Trophoblast cell (in vitro differentiated cells and primary cell): ENCODE results near the gene OR4X2.

Experiments used
- DNase-seq, 2 donors: peaks; one replicate each; pipeline ENCODE4 v3.0.0-alpha.2; 2016
- H2AFZ ChIP-seq: 2 replicates; pipeline ENCODE4 v1.6.1; 2013; ENCODE audit warnings: low read length, moderate library complexity, mild to moderate bottlenecking; ENCODE audit not compliant: insufficient read depth, poor library complexity
- H2AK5ac ChIP-seq: 2 replicates; pipeline ENCODE4 v1.6.1; 2013; ENCODE audit warnings: mild to moderate bottlenecking, low read length
- H2BK120ac ChIP-seq: 2 replicates; pipeline ENCODE4 v1.6.1; 2013; ENCODE audit warnings: low read length, mild to moderate bottlenecking, moderate library complexity; ENCODE audit not compliant: insufficient read depth, poor library complexity
- H2BK12ac ChIP-seq: 2 replicates; pipeline ENCODE4 v1.6.1; 2013; ENCODE audit warnings: mild to moderate bottlenecking, low read length, moderate library complexity
- H2BK5ac ChIP-seq: 2 replicates; pipeline ENCODE4 v1.6.1; 2013; ENCODE audit warnings: low read length, low read depth, moderate library complexity, mild to moderate bottlenecking; ENCODE audit not compliant: poor library complexity
- H3K14ac ChIP-seq: 2 replicates; pipeline ENCODE4 v1.6.1; 2013; ENCODE audit warnings: mild to moderate bottlenecking, low read length
- H3K18ac ChIP-seq: 2 replicates; pipeline ENCODE4 v1.6.1; 2013; ENCODE audit warnings: mild to moderate bottlenecking, low read length
- H3K23ac ChIP-seq: 2 replicates; pipeline ENCODE4 v1.6.1; 2013; ENCODE audit warnings: low read length
- H3K27ac ChIP-seq: 2 replicates; pipeline ENCODE4 v1.5.1; 2013; ENCODE audit warnings: low read depth, mild to moderate bottlenecking, inconsistent platforms, low read length, moderate library complexity
- H3K27me3 ChIP-seq: 2 replicates; pipeline ENCODE4 v1.6.1; 2013; ENCODE audit warnings: inconsistent platforms, mild to moderate bottlenecking, low read length, moderate library complexity; ENCODE audit not compliant: insufficient read depth
- H3K36me3 ChIP-seq, 2 experiments: 1 replicate in 1 of 2; 2 replicates in 1 of 2; pipeline ENCODE4 v1.6.1; 2013; ENCODE audit warnings: low read length in 2 of 2, mild to moderate bottlenecking in 2 of 2, moderate library complexity in 1 of 2; ENCODE audit not compliant: insufficient read depth in 2 of 2, control insufficient read depth in 1 of 2
- H3K4ac ChIP-seq: 2 replicates; pipeline ENCODE4 v1.6.1; 2013; ENCODE audit warnings: low read depth, mild to moderate bottlenecking, low read length, moderate library complexity
- H3K4me1 ChIP-seq, 2 experiments: 1 replicate in 1 of 2; 2 replicates in 1 of 2; pipeline ENCODE4 v1.6.1; 2013; ENCODE audit warnings: low read length in 2 of 2, mild to moderate bottlenecking in 2 of 2, moderate library complexity in 1 of 2; ENCODE audit not compliant: insufficient read depth in 2 of 2, control insufficient read depth in 1 of 2
- H3K4me2 ChIP-seq: 2 replicates; pipeline ENCODE4 v1.6.1; 2013; ENCODE audit warnings: inconsistent platforms, mild to moderate bottlenecking, low read length, moderate library complexity
- H3K4me3 ChIP-seq: 2 replicates; pipeline ENCODE4 v1.5.1; 2013; ENCODE audit warnings: mild to moderate bottlenecking, low read depth, low read length, inconsistent platforms
- H3K79me1 ChIP-seq: one replicate; pipeline ENCODE4 v1.6.1; 2013; ENCODE audit warnings: low read length
- H3K79me2 ChIP-seq: 2 replicates; pipeline ENCODE4 v1.6.1; 2013; ENCODE audit warnings: low read length, mild to moderate bottlenecking; ENCODE audit not compliant: control insufficient read depth, insufficient read depth, poor library complexity
- H3K9ac ChIP-seq: 2 replicates; pipeline ENCODE4 v1.6.1; 2013; ENCODE audit warnings: mild to moderate bottlenecking, low read length
- H3K9me3 ChIP-seq: 2 replicates; pipeline ENCODE4 v1.6.1; 2013; ENCODE audit warnings: low read depth, mild to moderate bottlenecking, control low read depth, inconsistent platforms, low read length; ENCODE audit not compliant: insufficient read depth
- H4K12ac ChIP-seq: 2 replicates; pipeline ENCODE4 v1.6.1; 2013; ENCODE audit warnings: low read depth, mild to moderate bottlenecking, low read length, moderate library complexity
- H4K8ac ChIP-seq: 2 replicates; pipeline ENCODE4 v1.6.1; 2013; ENCODE audit warnings: low read depth, mild to moderate bottlenecking, low read length, moderate library complexity
- H4K91ac ChIP-seq: one replicate; pipeline ENCODE4 v1.6.1; 2013; ENCODE audit warnings: low read depth, mild to moderate bottlenecking, low read length, moderate library complexity
- WGBS: extraction: QIAGEN DNeasy Blood & Tissue Kit; methylation state at CpG from one replicate; pipeline ENCODE4 v1.1.7; 2013; ENCODE audit warnings: missing lambda C conversion rate; ENCODE audit not compliant: insufficient read length, insufficient coverage; ENCODE audit errors: extremely low coverage; 5-methylcytosine and 5-hydroxymethylcytosine counted together

Gene OR4X2

GRCh38 chr11:48248902-48249301 is 4.0 kb downstream of the OR4X2 start:
- Histone ChIP-seq H3K4me1 (no peaks in the 10 kb centered on the region), H3K4me3 (no peak overlapping the region), H3K14ac (no peak overlapping the region), H3K27me3 (no peaks in the 10 kb centered on the region), H3K27ac (no peak overlapping the region), H2BK12ac (no peak overlapping the region), H3K4me2 (no peak overlapping the region), H3K9me3 (peaks cover 7% of the 10 kb centered on the region), H3K9ac (no peak overlapping the region), H3K79me1 (no peaks in the 10 kb centered on the region), H3K18ac (no peak overlapping the region), H4K91ac (no peak overlapping the region), H2AK5ac (no peak overlapping the region), H2BK5ac (no peak overlapping the region), H2AFZ (no peak overlapping the region), H4K8ac (no peak overlapping the region), H3K79me2 (no peaks in the 10 kb centered on the region), H3K23ac (no peak overlapping the region), H4K12ac (no peak overlapping the region), H3K36me3 (no peaks in the 10 kb centered on the region), H3K4ac (no peak overlapping the region), H2BK120ac (no peak overlapping the region)
- DNase-seq: no peak
- WGBS: no CpG with 5 or more reads among the region's 1 CpG

- H4K91ac ChIP-seq: no peak overlapping the region
- DNase-seq: no peak
- H3K27me3 ChIP-seq: peaks cover 2% of the 10 kb centered on the region
- H3K79me1 ChIP-seq: no peaks in the 10 kb centered on the region
- H3K36me3 ChIP-seq: no peaks in the 10 kb centered on the region
- H3K4me3 ChIP-seq: no peak overlapping the region
- no peak overlapping the region for H3K9ac ChIP-seq
- H4K12ac ChIP-seq: no peak overlapping the region
- H3K18ac ChIP-seq: no peak overlapping the region
- no peak overlapping the region for H3K27ac ChIP-seq
- no peak overlapping the region for H3K4me2 ChIP-seq
- no peak overlapping the region for H3K23ac ChIP-seq
- no peak overlapping the region for H4K8ac ChIP-seq
- no peaks in the 10 kb centered on the region for H3K4me1 ChIP-seq
- H2BK12ac ChIP-seq: no peak overlapping the region
- no peak overlapping the region for H2BK5ac ChIP-seq
- no CpG with 5 or more reads among the region's 2 CpGs for WGBS
- no peaks in the 10 kb centered on the region for H3K79me2 ChIP-seq
- no peak overlapping the region for H2BK120ac ChIP-seq
- peaks cover 13% of the 10 kb centered on the region for H3K9me3 ChIP-seq
- H3K4ac ChIP-seq: no peak overlapping the region
- H3K14ac ChIP-seq: no peak overlapping the region
- no peak overlapping the region for H2AK5ac ChIP-seq
- no peak overlapping the region for H2AFZ ChIP-seq
Measured at GRCh38 chr11:48261600-48261999, 16.7 kb downstream of the OR4X2 start.

- no peak for DNase-seq
- no peak within 1 kb of the TSS for H3K27ac ChIP-seq
- H3K4me1 ChIP-seq: no peaks in the 10 kb centered on the region
- H3K14ac ChIP-seq: no peak within 1 kb of the TSS
- H4K91ac ChIP-seq: no peak within 1 kb of the TSS
- H3K79me1 ChIP-seq: no peaks in the 10 kb centered on the region
- H2BK12ac ChIP-seq: no peak within 1 kb of the TSS
- no peak within 1 kb of the TSS for H2AFZ ChIP-seq
- H2AK5ac ChIP-seq: no peak within 1 kb of the TSS
- no peak within 1 kb of the TSS for H4K8ac ChIP-seq
- no peak within 1 kb of the TSS for H4K12ac ChIP-seq
- H3K23ac ChIP-seq: no peak within 1 kb of the TSS
- H3K4ac ChIP-seq: no peak within 1 kb of the TSS
- no peak within 1 kb of the TSS for H3K4me3 ChIP-seq
- no peaks in the 10 kb centered on the region for H3K27me3 ChIP-seq
- H2BK120ac ChIP-seq: no peak within 1 kb of the TSS
- no peak within 1 kb of the TSS for H3K9ac ChIP-seq
- H3K9me3 ChIP-seq: peaks cover 14% of the 10 kb centered on the region
- no peaks in the 10 kb centered on the region for H3K36me3 ChIP-seq
- H3K18ac ChIP-seq: no peak within 1 kb of the TSS
- H3K79me2 ChIP-seq: no peaks in the 10 kb centered on the region
- H2BK5ac ChIP-seq: no peak within 1 kb of the TSS
- WGBS: no CpG with 5 or more reads among the region's 3 CpGs
- H3K4me2 ChIP-seq: no peak within 1 kb of the TSS
Measured at GRCh38 chr11:48263423-48263911, 18.6 kb downstream of the OR4X2 start, which contains the start of gene OR4X1. Gene OR4X1 (plus strand): TSS chr11:48263861. CDS start chr11:48263861, 0 bp downstream.

GRCh38 chr11:48270621-48271020 is 25.7 kb downstream of the OR4X2 start:
- no peak overlapping the region for H3K4me2 ChIP-seq
- no peak overlapping the region for H4K91ac ChIP-seq
- H3K27me3 ChIP-seq: no peaks in the 10 kb centered on the region
- no peaks in the 10 kb centered on the region for H3K79me2 ChIP-seq
- no peak overlapping the region for H2BK12ac ChIP-seq
- no peak overlapping the region for H4K8ac ChIP-seq
- no peak overlapping the region for H2AK5ac ChIP-seq
- H2BK120ac ChIP-seq: no peak overlapping the region
- H3K4ac ChIP-seq: no peak overlapping the region
- H2AFZ ChIP-seq: no peak overlapping the region
- no peak overlapping the region for H3K18ac ChIP-seq
- no peak overlapping the region for H4K12ac ChIP-seq
- H3K27ac ChIP-seq: no peak overlapping the region
- no peak overlapping the region for H3K23ac ChIP-seq
- peaks cover 6% of the 10 kb centered on the region for H3K9me3 ChIP-seq
- no peak overlapping the region for H2BK5ac ChIP-seq
- H3K79me1 ChIP-seq: no peaks in the 10 kb centered on the region
- no peaks in the 10 kb centered on the region for H3K4me1 ChIP-seq
- H3K4me3 ChIP-seq: no peak overlapping the region
- no CpG with 5 or more reads among the region's 3 CpGs for WGBS
- no peak overlapping the region for H3K14ac ChIP-seq
- no peak overlapping the region for H3K9ac ChIP-seq
- DNase-seq: no peak
- H3K36me3 ChIP-seq: no peaks in the 10 kb centered on the region
